ENCODE results near the gene RIPOR2.

Gene RIPOR2

GRCh38 chr6:24876499-24877465 is 59.0 kb downstream of the RIPOR2 start:
- no peak for DNase-seq (ENCODE audit: low read depth in 2 of 2)

GRCh38 chr6:24875534-24875901 is 60.2 kb downstream of the RIPOR2 start:
- DNase-seq (ENCODE audit: low read depth in 2 of 2): no peak

GRCh38 chr6:24874776-24875533 is 60.8 kb downstream of the RIPOR2 start:
- no peak for DNase-seq (ENCODE audit: low read depth in 2 of 2)

GRCh38 chr6:24874128-24874527 is 61.6 kb downstream of the RIPOR2 start:
- no peak for DNase-seq (ENCODE audit: low read depth in 2 of 2)

- no peak for DNase-seq (ENCODE audit: low read depth in 2 of 2)
These were observed 63.0 kb downstream of the RIPOR2 start for GRCh38 chr6:24872779-24873178.

- DNase-seq (ENCODE audit: low read depth in 2 of 2): no peak
These were observed 67.0 kb downstream of the RIPOR2 start for GRCh38 chr6:24868765-24869164.

- no peak for DNase-seq (ENCODE audit: low read depth in 2 of 2)
These were observed 68.6 kb downstream of the RIPOR2 start for GRCh38 chr6:24867104-24867703.

- DNase-seq (ENCODE audit: low read depth in 2 of 2): no peak
These were observed 70.6 kb downstream of the RIPOR2 start for GRCh38 chr6:24865161-24865560.

- DNase-seq (ENCODE audit: low read depth in 2 of 2): no peak
These were observed 71.4 kb downstream of the RIPOR2 start for GRCh38 chr6:24864343-24864742.

GRCh38 chr6:24861934-24862333 is 73.8 kb downstream of the RIPOR2 start:
- no peak for DNase-seq (ENCODE audit: low read depth in 2 of 2)

GRCh38 chr6:24859608-24860200 is 76.1 kb downstream of the RIPOR2 start:
- no peak for DNase-seq (ENCODE audit: low read depth in 2 of 2)

GRCh38 chr6:24859132-24859531 is 76.6 kb downstream of the RIPOR2 start:
- no peak for DNase-seq (ENCODE audit: low read depth in 2 of 2)

- no peak for DNase-seq (ENCODE audit: low read depth in 2 of 2)
These were observed 77.5 kb downstream of the RIPOR2 start for GRCh38 chr6:24858177-24858653.

- no peak for DNase-seq (ENCODE audit: low read depth in 2 of 2)
These were observed 78.7 kb downstream of the RIPOR2 start for GRCh38 chr6:24856901-24857670.

- DNase-seq (ENCODE audit: low read depth in 2 of 2): no peak
These were observed 79.5 kb downstream of the RIPOR2 start for GRCh38 chr6:24856246-24856599.

GRCh38 chr6:24855395-24856245 is 80.1 kb downstream of the RIPOR2 start:
- DNase-seq (ENCODE audit: low read depth in 2 of 2): peak; percentile 35 to 73

GRCh38 chr6:24854077-24854666 is 81.6 kb downstream of the RIPOR2 start:
- no peak for DNase-seq (ENCODE audit: low read depth in 2 of 2)

- no peak for DNase-seq (ENCODE audit: low read depth in 2 of 2)
These were observed 84.7 kb downstream of the RIPOR2 start for GRCh38 chr6:24851086-24851485.

GRCh38 chr6:24849713-24850112 is 86.0 kb downstream of the RIPOR2 start:
- no peak for DNase-seq (ENCODE audit: low read depth in 2 of 2)

GRCh38 chr6:24848461-24848860 is 87.3 kb downstream of the RIPOR2 start:
- no peak for DNase-seq (ENCODE audit: low read depth in 2 of 2)

All from activated CD4-positive, alpha-beta T cell treated with anti-CD3 and anti-CD28 coated beads for 24 hours (primary cell).